ENCODE data around the gene MAP3K21. TPM values are rescaled to one million over a fixed set of nuclear protein-coding genes. Genes with fewer than 3 reads are reported as not detected.

The MAP3K21 gene
- total RNA-seq, 1 donor from 2014 or later = 0.67 TPM

- Mint-ChIP-seq H3K9me3 (ENCODE audit: unreplicated experiment) (peaks cover 4% of the 10 kb centered on the region), H3K4me3 (ENCODE audit: unreplicated experiment) (no peak overlapping the region), H3K36me3 (ENCODE audit: low read depth, unreplicated experiment) (peaks cover 5% of the 10 kb centered on the region), H3K27me3 (ENCODE audit: unreplicated experiment) (no peaks in the 10 kb centered on the region), H3K27ac (ENCODE audit: unreplicated experiment) (no peak overlapping the region), H3K4me1 (ENCODE audit: unreplicated experiment) (no peaks in the 10 kb centered on the region)
- DNase-seq (ENCODE audit: low spot score) = no peak
- TF ChIP-seq CTCF (IDR thresholded peaks at IDR 0.05; ENCODE audit: unreplicated experiment) = no peak
Observed at GRCh38 chr1:233410906-233411305, 83.4 kb downstream of the MAP3K21 start.

- Mint-ChIP-seq H3K36me3 (ENCODE audit: low read depth, unreplicated experiment) (peaks cover 2% of the 10 kb centered on the region), H3K9me3 (ENCODE audit: unreplicated experiment) (peaks cover 4% of the 10 kb centered on the region), H3K4me1 (ENCODE audit: unreplicated experiment) (no peaks in the 10 kb centered on the region), H3K4me3 (ENCODE audit: unreplicated experiment) (no peak overlapping the region), H3K27ac (ENCODE audit: unreplicated experiment) (no peak overlapping the region), H3K27me3 (ENCODE audit: unreplicated experiment) (no peaks in the 10 kb centered on the region)
- no peak for TF ChIP-seq CTCF (IDR thresholded peaks at IDR 0.05; ENCODE audit: unreplicated experiment)
- no peak for DNase-seq (ENCODE audit: low spot score)
Observed at GRCh38 chr1:233412812-233413211, 85.3 kb downstream of the MAP3K21 start.

- Mint-ChIP-seq H3K9me3 (ENCODE audit: unreplicated experiment) (no peaks in the 10 kb centered on the region), H3K4me3 (ENCODE audit: unreplicated experiment) (no peak overlapping the region), H3K36me3 (ENCODE audit: low read depth, unreplicated experiment) (no peaks in the 10 kb centered on the region), H3K27ac (ENCODE audit: unreplicated experiment) (no peak overlapping the region), H3K27me3 (ENCODE audit: unreplicated experiment) (peaks cover 1% of the 10 kb centered on the region), H3K4me1 (ENCODE audit: unreplicated experiment) (no peaks in the 10 kb centered on the region)
- TF ChIP-seq CTCF (IDR thresholded peaks at IDR 0.05; ENCODE audit: unreplicated experiment) = no peak
- DNase-seq (ENCODE audit: low spot score) = no peak
Observed at GRCh38 chr1:233421293-233421692, 93.8 kb downstream of the MAP3K21 start.

- H3K9me3 Mint-ChIP-seq (ENCODE audit: unreplicated experiment) = no peaks in the 10 kb centered on the region
- H3K36me3 Mint-ChIP-seq (ENCODE audit: low read depth, unreplicated experiment) = no peaks in the 10 kb centered on the region
- no peak overlapping the region for H3K4me3 Mint-ChIP-seq (ENCODE audit: unreplicated experiment)
- peaks cover 1% of the 10 kb centered on the region for H3K27me3 Mint-ChIP-seq (ENCODE audit: unreplicated experiment)
- no peaks in the 10 kb centered on the region for H3K4me1 Mint-ChIP-seq (ENCODE audit: unreplicated experiment)
- peak; percentile 34 for TF ChIP-seq CTCF (IDR thresholded peaks at IDR 0.05; ENCODE audit: unreplicated experiment)
- no peak for DNase-seq (ENCODE audit: low spot score)
- no peak overlapping the region for H3K27ac Mint-ChIP-seq (ENCODE audit: unreplicated experiment)
Observed at GRCh38 chr1:233424779-233425178, 97.3 kb downstream of the MAP3K21 start.

- H3K27me3 Mint-ChIP-seq (ENCODE audit: unreplicated experiment) = peaks cover 1% of the 10 kb centered on the region
- no peak for TF ChIP-seq CTCF (IDR thresholded peaks at IDR 0.05; ENCODE audit: unreplicated experiment)
- H3K36me3 Mint-ChIP-seq (ENCODE audit: low read depth, unreplicated experiment) = no peaks in the 10 kb centered on the region
- DNase-seq (ENCODE audit: low spot score) = no peak
- H3K4me3 Mint-ChIP-seq (ENCODE audit: unreplicated experiment) = no peak overlapping the region
- no peak overlapping the region for H3K27ac Mint-ChIP-seq (ENCODE audit: unreplicated experiment)
- no peaks in the 10 kb centered on the region for H3K4me1 Mint-ChIP-seq (ENCODE audit: unreplicated experiment)
- H3K9me3 Mint-ChIP-seq (ENCODE audit: unreplicated experiment) = no peaks in the 10 kb centered on the region
Observed at GRCh38 chr1:233427907-233428306, 100.4 kb downstream of the MAP3K21 start.
